HG03097 (cell line): ENCODE measurements around the gene CACTIN.
"Not testable (repeated sequence)": the region's sequence is repeated elsewhere in the genome, so short reads cannot be mapped to it uniquely, and the experiment has no call there.

Experiments
- ATAC-seq: cut with Tn5 transposase; IDR thresholded peaks from one replicate; pipeline ENCODE4 v1.9.1; 2021; ENCODE audit not compliant: unreplicated experiment, low FRiP score

The CACTIN gene

DNA sequence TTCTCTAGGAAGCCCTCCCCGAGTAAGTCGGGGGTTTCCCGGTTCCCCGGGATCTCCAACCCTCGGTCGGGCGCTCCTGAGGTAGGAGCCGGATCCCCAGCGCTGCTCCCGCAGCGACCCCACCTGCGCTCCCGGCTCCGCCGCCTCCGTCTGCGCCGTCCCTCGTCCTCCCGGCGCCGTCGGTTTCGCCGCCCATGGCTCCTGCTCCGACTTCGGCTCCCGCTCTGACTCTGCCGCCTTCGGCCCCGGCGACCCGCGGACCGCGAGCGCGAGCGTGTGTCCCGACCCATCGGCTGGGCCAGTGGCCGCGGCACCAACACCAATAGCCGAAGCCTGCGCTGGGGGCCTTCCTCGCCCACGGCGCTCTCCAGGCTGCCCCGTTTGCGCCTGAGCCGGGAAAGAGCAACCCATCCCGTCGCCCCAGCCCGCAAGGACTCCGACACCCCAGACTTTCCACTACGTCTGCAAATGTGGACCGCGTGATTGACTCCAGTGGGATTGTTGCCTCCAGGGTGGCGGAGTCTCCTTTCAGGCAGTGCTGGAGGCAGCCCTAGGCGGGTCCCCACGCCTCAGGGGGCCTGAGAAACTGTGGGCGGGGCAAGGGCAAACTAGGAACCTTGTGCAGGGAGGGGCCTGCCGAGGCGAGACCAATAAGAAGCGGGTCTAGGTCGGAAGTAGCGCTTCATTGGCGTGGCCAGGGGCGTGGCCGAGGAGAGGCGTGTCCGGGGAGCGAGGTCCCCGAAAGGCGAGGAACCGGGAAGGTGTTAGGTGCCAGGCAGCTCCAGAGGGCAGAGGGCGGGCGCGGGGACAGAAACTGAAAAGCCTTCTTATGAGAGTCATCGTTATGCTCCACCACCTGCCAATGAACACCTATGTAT, at the start of gene CACTIN:
Gene CACTIN, minus strand, starts transcription at position 318 of the 878 bp plus-strand sequence. Its CDS starts 28 bp downstream, at position 290.
- ATAC-seq: peak; percentile 65

GRCh38 chr19:3674784-3675543, 48.4 kb upstream of the CACTIN start:
- no peak for ATAC-seq

DNA sequence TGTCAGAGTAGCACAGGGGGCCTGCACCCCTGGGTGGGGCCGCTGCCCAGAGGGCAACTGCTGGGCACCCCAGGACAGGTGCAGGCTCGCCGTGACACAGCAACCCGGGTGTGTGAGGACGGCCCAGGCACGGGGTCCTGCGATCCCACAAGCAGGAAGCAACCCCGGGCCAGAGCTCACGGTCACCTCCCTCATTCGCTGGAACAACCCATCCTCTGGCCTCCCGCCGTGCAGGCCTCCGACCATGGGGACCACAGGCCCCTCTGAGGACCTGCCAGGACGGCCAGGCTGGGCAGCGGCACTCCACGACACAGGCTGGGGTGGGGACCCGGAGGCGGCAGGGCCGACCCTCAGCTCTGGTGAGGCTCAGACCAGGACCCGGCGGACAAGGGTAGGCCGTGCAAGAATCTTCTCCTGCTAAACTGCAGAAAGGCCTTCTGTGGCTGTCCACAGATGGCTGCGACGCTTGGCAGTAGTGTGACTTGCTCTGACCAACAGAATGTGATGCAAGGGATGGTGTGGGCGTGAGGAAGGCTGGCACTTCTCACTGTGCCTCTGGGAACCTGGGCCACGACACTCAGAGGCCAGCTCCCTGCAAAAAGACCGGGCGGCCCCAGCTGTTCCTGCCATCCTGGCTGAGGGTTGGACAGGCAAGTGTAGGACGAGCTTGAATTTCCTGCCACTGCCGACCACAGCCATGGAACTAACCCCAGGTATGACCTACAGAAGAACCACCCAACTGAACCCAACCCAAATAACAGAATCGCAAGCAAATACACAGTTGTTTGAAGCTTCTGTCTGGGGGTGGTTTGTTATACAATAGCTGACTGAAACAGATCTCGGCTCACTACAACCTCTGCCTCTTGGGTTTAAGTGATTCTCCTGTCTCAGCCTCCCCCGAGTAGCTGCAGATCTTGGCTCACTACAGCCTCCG, 47.2 kb upstream of the CACTIN start:
- no peak for ATAC-seq

DNA sequence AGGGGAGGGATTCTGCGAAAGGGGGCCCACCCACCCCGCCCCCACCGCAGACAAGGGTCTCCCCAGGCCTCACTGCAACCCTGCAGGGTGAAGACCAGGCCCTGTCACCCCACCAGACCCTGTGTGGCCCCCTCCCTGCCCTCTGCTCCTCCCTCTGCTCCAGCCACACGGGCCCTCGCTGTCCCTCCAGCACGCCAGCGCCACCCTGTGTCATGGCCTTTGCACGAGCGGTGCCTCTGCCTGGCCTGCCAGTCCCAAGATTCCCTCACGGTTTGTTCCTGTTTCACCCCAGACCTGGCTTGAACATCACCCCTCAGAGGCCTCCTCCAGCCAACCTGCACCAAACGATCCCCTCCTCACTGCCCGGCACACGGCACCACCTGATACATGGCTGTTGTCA, 46.4 kb upstream of the CACTIN start:
- ATAC-seq: no peak

GRCh38 chr19:3672575-3672948, 46.0 kb upstream of the CACTIN start:
- no peak for ATAC-seq

DNA sequence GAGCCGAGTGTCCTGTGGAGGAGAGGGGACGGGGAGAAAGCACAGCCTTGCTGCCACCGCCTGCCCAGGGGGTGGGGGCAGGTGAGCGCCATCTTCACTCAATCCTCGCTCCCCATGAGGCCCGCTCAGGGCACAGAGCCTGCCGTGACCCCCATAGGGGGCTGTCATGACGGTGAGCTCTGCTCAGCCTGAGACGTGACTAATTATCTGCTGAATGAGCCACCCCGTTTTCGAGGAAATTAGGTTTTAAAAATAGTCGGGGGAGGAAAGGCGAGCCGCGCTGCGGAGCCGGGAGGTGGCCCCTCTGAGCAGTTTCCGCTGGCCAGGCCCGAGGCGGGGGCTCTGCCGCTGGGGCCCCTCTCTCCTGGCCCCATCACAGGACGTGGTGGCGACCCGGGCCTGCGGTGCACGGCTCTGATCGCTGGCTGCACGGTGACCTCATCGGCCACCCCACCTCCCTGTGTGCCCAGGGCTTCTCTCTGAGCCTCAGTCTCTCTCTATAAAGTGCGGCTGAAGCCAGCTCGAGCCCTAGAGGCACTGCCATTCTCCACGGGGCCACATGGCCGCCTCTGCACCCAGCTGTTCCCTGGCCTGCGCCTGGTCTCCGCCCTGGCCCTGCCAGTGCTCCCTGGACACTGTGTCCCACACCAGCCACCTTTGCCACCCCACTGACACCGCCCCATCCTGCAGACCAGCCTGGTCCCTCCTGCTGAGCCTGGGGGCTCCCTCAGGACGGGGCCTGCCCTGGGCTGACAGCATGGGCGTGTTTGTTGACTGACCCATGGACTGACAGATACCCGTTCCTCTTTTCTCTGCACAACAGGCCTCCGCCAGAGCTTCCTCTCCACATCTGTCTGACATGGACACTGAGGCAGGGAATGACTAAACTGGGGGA, 45.3 kb upstream of the CACTIN start:
- ATAC-seq: no peak

- no peak for ATAC-seq
These were observed 44.4 kb upstream of the CACTIN start for GRCh38 chr19:3670796-3671679.

DNA sequence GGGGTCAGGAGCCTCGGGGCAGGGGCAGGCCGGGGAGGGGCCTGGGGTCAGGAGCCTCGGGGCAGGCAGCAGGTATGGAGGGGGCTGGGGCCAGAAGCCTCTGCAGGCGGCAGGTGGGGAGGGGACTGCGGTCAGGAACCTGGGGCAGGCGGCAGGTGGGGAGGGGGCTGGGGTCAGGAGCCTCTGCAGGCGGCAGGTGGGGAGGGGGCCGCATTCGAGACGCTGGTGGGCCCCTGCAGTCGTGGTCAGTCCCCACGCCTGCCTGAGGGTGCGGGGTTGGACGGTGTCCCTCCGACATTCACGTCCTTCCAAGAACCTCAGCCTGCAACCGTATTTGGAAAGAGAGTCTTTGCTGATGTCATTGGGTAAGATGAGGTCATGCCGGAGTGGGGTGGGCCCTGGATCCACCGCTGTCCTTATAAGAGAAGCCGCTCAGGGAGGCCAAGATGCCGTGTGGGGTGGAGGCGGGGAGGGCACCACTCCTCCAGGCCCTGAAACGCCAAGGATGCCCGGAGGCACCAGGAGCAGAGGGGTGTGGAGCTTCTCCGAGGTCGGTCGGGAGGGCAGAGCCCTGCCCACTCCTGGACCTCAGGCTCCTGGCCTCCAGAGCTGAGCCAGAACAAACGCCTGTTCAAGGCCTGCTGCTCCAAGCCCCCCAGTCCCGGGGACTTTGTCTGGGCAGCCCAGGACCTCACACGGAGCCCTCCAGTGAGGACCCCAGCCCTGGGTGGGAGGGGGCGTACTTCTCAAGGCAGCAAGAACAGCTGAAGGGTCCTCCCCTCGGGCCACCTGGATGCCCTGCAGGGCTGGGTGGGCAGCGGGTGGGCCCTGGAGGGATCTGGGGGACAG, 43.6 kb upstream of the CACTIN start:
- ATAC-seq: no peak

DNA sequence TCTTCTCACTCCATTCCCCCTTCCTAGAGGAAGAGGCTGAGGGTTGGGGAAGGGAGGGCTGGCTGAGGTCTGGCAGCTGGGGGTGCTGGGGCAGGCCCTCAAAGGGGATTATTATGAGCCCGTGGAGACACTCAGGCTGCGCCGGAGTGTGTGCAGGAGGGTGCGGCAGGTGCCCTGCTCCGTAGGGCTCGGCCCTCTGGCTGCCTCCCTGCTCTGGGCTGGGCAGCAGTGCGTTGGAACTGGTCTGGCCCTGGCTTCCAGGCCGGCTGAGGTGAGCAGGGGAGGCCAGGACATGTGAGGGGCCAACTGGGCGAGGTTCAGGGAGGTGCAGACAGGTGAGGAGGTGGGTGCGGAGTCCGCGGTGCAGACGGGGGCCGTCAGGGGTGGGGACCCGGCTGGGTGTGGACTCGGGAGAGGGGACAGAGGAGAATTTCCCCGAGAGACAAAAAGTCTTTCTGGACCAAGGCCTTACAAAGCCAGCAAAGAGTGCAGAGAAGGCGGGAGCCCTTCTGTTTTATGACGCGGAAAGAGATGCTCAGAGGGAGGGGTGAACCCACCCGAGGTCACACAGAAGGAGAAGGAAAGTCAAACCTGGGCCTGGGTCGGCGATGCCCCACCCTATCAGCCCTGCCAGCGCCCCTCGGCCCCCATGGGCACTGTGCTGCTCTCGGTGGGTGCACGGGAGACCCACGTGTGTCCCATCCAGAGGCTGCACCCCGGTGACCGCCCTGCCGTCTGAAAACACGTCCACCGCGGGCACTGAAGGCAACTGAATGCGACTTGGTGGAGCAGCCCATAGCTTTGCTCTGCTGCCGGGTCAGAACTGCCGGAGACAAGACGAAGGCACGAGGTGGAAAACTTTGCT, 42.7 kb upstream of the CACTIN start:
- ATAC-seq: no peak

GRCh38 chr19:3668331-3669081, 41.9 kb upstream of the CACTIN start:
- ATAC-seq: no peak

DNA sequence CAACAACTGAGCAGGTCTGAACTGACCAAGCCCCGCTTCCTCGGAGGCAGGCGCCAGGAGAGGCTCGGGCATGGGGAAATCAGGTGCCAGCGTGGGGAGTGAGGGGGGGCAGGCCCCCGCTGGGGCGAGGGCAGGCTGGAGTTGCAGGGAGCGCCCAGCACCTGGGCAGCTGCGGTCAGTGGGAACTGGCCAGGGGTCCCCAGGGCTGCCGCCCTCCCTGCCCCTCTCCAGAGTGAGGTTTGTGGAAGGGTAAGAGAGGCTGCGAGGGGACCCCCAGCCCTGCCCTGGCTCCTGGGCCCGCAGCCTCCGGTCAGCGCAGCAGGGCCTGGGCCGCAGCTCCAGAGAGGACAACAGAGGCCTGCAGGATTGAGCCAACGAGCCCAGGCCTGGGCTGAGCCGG, 41.2 kb upstream of the CACTIN start:
- ATAC-seq: no peak

- ATAC-seq: no peak
These were observed 40.5 kb upstream of the CACTIN start for GRCh38 chr19:3667037-3667638.

- ATAC-seq: not testable (repeated sequence)
These were observed 39.9 kb upstream of the CACTIN start for GRCh38 chr19:3666545-3666856.

DNA sequence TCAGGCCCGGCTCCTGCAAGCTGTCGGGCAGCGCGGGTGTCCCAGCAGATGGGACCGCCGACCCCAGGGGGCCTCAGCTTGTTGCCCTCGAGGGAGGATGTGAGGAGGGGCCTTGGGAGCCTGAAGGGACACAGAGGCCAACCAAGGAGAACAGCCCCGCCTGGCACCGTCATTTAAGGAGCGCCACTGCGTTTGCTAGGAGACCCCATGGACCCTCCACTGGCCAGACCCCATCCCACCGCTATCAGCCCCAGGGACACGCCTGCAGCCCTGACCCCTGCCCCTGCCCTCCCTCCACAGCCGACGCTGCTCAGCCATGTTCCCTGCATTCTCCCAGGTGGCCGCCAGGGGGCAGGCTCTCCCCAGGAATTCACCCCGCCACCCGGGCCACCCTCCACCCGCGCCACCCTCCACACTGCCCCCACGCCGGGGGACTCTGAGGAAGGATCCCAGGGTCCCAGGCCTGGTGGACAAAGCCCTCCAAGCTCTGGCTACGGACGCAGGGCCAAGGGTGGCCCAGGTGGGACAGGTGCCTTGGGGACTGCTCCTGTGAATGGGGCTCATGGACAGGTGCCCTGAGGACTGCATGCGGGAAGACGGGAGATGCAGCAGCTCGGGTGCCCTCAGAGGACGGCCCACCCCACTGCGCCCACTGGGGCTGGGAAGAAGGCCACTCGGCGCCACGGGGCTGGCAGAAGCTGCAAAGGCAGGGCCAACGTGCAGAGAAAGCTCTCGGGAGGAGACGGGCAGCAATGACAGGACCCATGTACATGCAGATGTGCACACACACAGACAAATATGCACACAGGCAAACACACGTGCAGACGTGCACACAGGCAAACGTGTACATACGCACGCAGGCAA, 39.3 kb upstream of the CACTIN start:
- no peak for ATAC-seq
